DOHH2 (cell line): Measurements from ENCODE around the gene DPYD.

Experiments used
- H3F3A ChIP-seq: fragments of 200-600 bp; sonication (generic), shearing (Covaris generic); 2 replicates; pipeline ENCODE4 v1.6.0; 2016; ENCODE audit warnings: antibody characterized with exemption, mild to moderate bottlenecking; ENCODE audit not compliant: control insufficient read depth, insufficient read depth
- H3K27ac ChIP-seq: fragments of 200-600 bp; sonication (generic); 2 replicates; pipeline ENCODE4 v1.5.1; 2014; ENCODE audit warnings: low read depth, mild to moderate bottlenecking, low read length, moderate library complexity
- H3K27me3 ChIP-seq: fragments of 200-600 bp; sonication (generic); 2 replicates; pipeline ENCODE4 v1.6.1; 2014; ENCODE audit warnings: mild to moderate bottlenecking, low read length, mixed read lengths; ENCODE audit not compliant: control insufficient read depth
- H3K36me3 ChIP-seq: fragments of 200-600 bp; sonication (generic); 2 replicates; pipeline ENCODE4 v1.6.1; 2014; ENCODE audit warnings: mild to moderate bottlenecking, low read length, moderate library complexity, mixed read lengths; ENCODE audit not compliant: control insufficient read depth
- H3K4me1 ChIP-seq: fragments of 200-600 bp; sonication (generic); 2 replicates; pipeline ENCODE4 v1.6.1; 2014; ENCODE audit warnings: mild to moderate bottlenecking, low read length, mixed read lengths; ENCODE audit not compliant: control insufficient read depth
- H3K4me2 ChIP-seq: fragments of 200-600 bp; sonication (generic); 2 replicates; pipeline ENCODE4 v1.6.0; 2014; ENCODE audit warnings: mild to moderate bottlenecking, low read length, moderate library complexity
- H3K4me3 ChIP-seq: fragments of 200-600 bp; sonication (generic); 2 replicates; pipeline ENCODE4 v1.5.1; 2014; ENCODE audit warnings: mild to moderate bottlenecking, low read length, mixed read lengths
- H3K79me2 ChIP-seq: fragments of 200-600 bp; sonication (generic); 2 replicates; pipeline ENCODE4 v1.6.1; 2014; ENCODE audit warnings: mild to moderate bottlenecking, low read length, mixed read lengths; ENCODE audit not compliant: control insufficient read depth
- H3K9me2 ChIP-seq: fragments of 200-600 bp; sonication (generic); replicated peaks from 2 replicates; pipeline ENCODE4 v1.6.1; 2014; ENCODE audit warnings: mild to moderate bottlenecking, low read length, mixed read lengths; ENCODE audit not compliant: control insufficient read depth
- H3K9me3 ChIP-seq: fragments of 200-600 bp; sonication (generic); 2 replicates; pipeline ENCODE4 v1.6.1; 2014; ENCODE audit warnings: antibody characterized with exemption, low read length, mixed read lengths; ENCODE audit not compliant: control insufficient read depth, insufficient read depth
- H4K20me1 ChIP-seq: fragments of 200-600 bp; sonication (generic); 2 replicates; pipeline ENCODE4 v1.6.0; 2014; ENCODE audit warnings: low read depth, mild to moderate bottlenecking, antibody characterized with exemption, low read length, moderate library complexity; ENCODE audit not compliant: control insufficient read depth, insufficient read depth
- CTCF ChIP-seq: fragments of 200-600 bp; sonication (generic); IDR thresholded peaks from one replicate; pipeline ENCODE4 v1.5.1; 2014; ENCODE audit warnings: antibody characterized with exemption, mild to moderate bottlenecking, low read depth, low read length; ENCODE audit not compliant: poor library complexity, severe bottlenecking
- EZH2phosphoT487 ChIP-seq: fragments of 200-600 bp; sonication (generic); IDR thresholded peaks from 2 replicates; pipeline ENCODE4 v1.6.1; 2017; ENCODE audit warnings: borderline replicate concordance, mild to moderate bottlenecking, antibody characterized with exemption, low read length, moderate library complexity, mixed read lengths

Gene DPYD

GRCh38 chr1:97572561-97572960, 348.3 kb downstream of the DPYD start:
- Histone ChIP-seq H3K9me2 (no peaks in the 10 kb centered on the region), H3K27me3 (no peaks in the 10 kb centered on the region), H3K9me3 (no peaks in the 10 kb centered on the region), H3K4me1 (no peaks in the 10 kb centered on the region), H4K20me1 (no peaks in the 10 kb centered on the region), H3K4me3 (no peak overlapping the region), H3K4me2 (no peak overlapping the region), H3K36me3 (no peaks in the 10 kb centered on the region), H3K27ac (no peak overlapping the region), H3K79me2 (no peaks in the 10 kb centered on the region), H3F3A (no peaks in the 10 kb centered on the region)
- TF ChIP-seq CTCF (no peak), EZH2phosphoT487 (no peak)

- Histone ChIP-seq H3K27ac (no peak overlapping the region), H3K27me3 (no peaks in the 10 kb centered on the region), H3K4me2 (no peak overlapping the region), H3K9me3 (no peaks in the 10 kb centered on the region), H3K79me2 (no peaks in the 10 kb centered on the region), H3K4me3 (no peak overlapping the region), H3K4me1 (no peaks in the 10 kb centered on the region), H3K9me2 (no peaks in the 10 kb centered on the region), H3F3A (no peaks in the 10 kb centered on the region), H3K36me3 (no peaks in the 10 kb centered on the region), H4K20me1 (no peaks in the 10 kb centered on the region)
- no peak for TF ChIP-seq CTCF
- TF ChIP-seq EZH2phosphoT487, result no peak
Observed at GRCh38 chr1:97571760-97572159, 349.1 kb downstream of the DPYD start.

- no peaks in the 10 kb centered on the region for H3K27me3 ChIP-seq
- no peak overlapping the region for H3K27ac ChIP-seq
- H3K4me3 ChIP-seq, result no peak overlapping the region
- H3K9me2 ChIP-seq, result no peaks in the 10 kb centered on the region
- no peak for TF ChIP-seq CTCF
- H3K4me1 ChIP-seq, result no peaks in the 10 kb centered on the region
- H3F3A ChIP-seq, result no peaks in the 10 kb centered on the region
- no peaks in the 10 kb centered on the region for H3K36me3 ChIP-seq
- H4K20me1 ChIP-seq, result no peaks in the 10 kb centered on the region
- H3K4me2 ChIP-seq, result no peak overlapping the region
- H3K79me2 ChIP-seq, result no peaks in the 10 kb centered on the region
- no peaks in the 10 kb centered on the region for H3K9me3 ChIP-seq
Observed at GRCh38 chr1:97570691-97571090, 350.1 kb downstream of the DPYD start.
